CD4-positive, alpha-beta T cell (primary cell): ENCODE results near the gene TBX15. TPM values are rescaled to one million over a fixed set of nuclear protein-coding genes. Genes with fewer than 3 reads are reported as not detected.

Experiments used
- ATAC-seq: fragments of 200-7000 bp; cut with Tn5 transposase; one replicate; pipeline ENCODE4 v1.10.0; 2022; ENCODE audit warnings: mild to moderate bottlenecking; ENCODE audit not compliant: poor library complexity
- CTCF ChIA-PET: fragments of 350-600 bp; sonication (Branson Sonifier 250); formaldehyde crosslinking; loops from one replicate; lab custom pipeline; 2021; ENCODE audit warnings: antibody characterized with exemption, inconsistent platforms; lab: Charles Lee
- POLR2A ChIA-PET: fragments of 350-600 bp; sonication (Branson Sonifier 250); formaldehyde crosslinking; loops from one replicate; lab custom pipeline; 2021; ENCODE audit warnings: antibody characterized with exemption, inconsistent platforms; lab: Charles Lee
- DNase-seq, 14 experiments: peaks; one replicate each; pipeline ENCODE4 v3.0.0-alpha.2; 2013 to 2020; ENCODE audit warnings: mixed read lengths in 2 of 14
- H3K27ac ChIP-seq, 2 donors: one replicate each; pipeline versions ENCODE4 v1.5.1 to v1.7.0; 2013; ENCODE audit warnings: low read length in 2 of 2, low read depth in 1 of 2, mild to moderate bottlenecking in 1 of 2
- H3K27me3 ChIP-seq, 2 experiments: 1 replicate in 1 of 2; 2 replicates in 1 of 2; pipeline versions ENCODE4 v1.6.1 to v1.7.0; 2013; ENCODE audit warnings: low read length in 2 of 2, control low read depth in 1 of 2, mild to moderate bottlenecking in 1 of 2, moderate library complexity in 1 of 2; ENCODE audit not compliant: insufficient read depth in 2 of 2, control insufficient read depth in 1 of 2
- H3K36me3 ChIP-seq: one replicate; pipeline ENCODE4 v1.6.1; 2013; ENCODE audit warnings: low read length, control low read depth; ENCODE audit not compliant: insufficient read depth
- H3K4me1 ChIP-seq: one replicate; pipeline ENCODE4 v1.6.1; 2013; ENCODE audit warnings: low read length, control low read depth; ENCODE audit not compliant: insufficient read depth
- H3K4me3 ChIP-seq: one replicate; pipeline ENCODE4 v1.5.1; 2013; ENCODE audit warnings: mild to moderate bottlenecking, low read length, moderate library complexity
- H3K9me3 ChIP-seq, 2 experiments: 1 replicate in 1 of 2; 2 replicates in 1 of 2; pipeline versions ENCODE4 v1.6.1 to v1.7.0; 2013; ENCODE audit warnings: low read length in 2 of 2, mild to moderate bottlenecking in 2 of 2, control low read depth in 1 of 2, moderate library complexity in 1 of 2; ENCODE audit not compliant: control insufficient read depth in 1 of 2, insufficient read depth in 1 of 2
- H3K27ac Mint-ChIP-seq: one replicate; pipeline ENCODE4 v1.8.0; 2020; ENCODE audit warnings: mixed read lengths
- H3K27me3 Mint-ChIP-seq: one replicate; pipeline ENCODE4 v1.8.0; 2021; ENCODE audit warnings: mixed read lengths
- H3K36me3 Mint-ChIP-seq: one replicate; pipeline ENCODE4 v1.8.0; 2021; ENCODE audit warnings: low read depth, mixed read lengths
- H3K4me1 Mint-ChIP-seq: one replicate; pipeline ENCODE4 v1.8.0; 2021; ENCODE audit warnings: low read depth, mixed read lengths
- H3K4me3 Mint-ChIP-seq: one replicate; pipeline ENCODE4 v1.8.0; 2020; ENCODE audit warnings: mild to moderate bottlenecking, mixed read lengths
- H3K9me3 Mint-ChIP-seq: one replicate; pipeline ENCODE4 v1.8.0; 2020; ENCODE audit warnings: mixed read lengths
- intact Hi-C, 2 experiments: fragments of 100-400 bp; cut with DNase I in 1 of 2; cut with micrococcal nuclease in 1 of 2; formaldehyde crosslinking; loops; one replicate each; pipeline versions ENCODE4 v1.15.1 to v1.9.0; 2023 to 2025; cut with DNase I, micrococcal nuclease
- total RNA-seq, 174 experiments: library from RNA in 2 of 174; stranded (reverse) in 2 of 174; gene quantifications; one replicate each; pipeline ENCODE4 v1.2.3 and lab custom pipeline; 2021 to 2026
- TF ChIP-seq, protein P1 (sequence below): fragments of 200-600 bp; IDR thresholded peaks from one replicate; pipeline ENCODE4 v1.8.0; 2022; ENCODE audit warnings: antibody characterized with exemption, mild to moderate bottlenecking

The TBX15 gene
- total RNA-seq, 2 experiments from 2014 or later = not detected

DNA sequence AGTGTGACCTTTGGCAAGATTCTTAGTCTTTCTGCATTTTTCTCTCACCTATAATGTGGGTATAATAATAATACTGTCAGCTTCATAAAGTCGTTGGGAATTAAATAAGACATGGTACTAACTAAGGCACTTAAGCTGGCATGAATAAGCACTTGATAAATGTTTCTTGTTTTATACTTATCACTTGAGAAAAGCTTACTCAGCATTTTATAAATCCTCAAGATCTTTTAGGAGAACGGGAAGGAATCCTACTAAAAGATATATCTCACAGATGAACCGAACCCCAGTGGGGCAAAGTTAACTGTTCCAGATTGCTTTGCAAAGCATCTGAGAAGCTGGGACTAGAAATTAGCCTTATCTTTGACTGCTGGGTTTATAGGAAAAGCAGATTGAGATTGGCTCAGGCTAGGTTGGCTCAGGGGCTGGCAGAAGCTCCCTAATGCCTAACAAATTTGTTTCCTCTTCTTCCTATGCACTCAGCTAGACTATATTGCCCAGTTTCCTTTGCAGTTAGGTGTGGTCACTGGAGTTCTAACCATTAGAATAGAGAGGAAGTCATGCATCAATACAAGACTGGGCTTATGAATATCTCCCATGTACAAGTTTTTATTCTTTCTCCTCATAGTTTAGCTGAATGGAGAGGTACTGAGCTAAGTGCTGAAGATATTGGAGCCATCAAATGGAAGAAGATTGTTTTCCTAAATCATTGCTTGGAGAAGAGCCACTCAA, 110.3 kb downstream of the TBX15 start:
- intact Hi-C loops = no loop called here
- Mint-ChIP-seq H3K27me3 (no peaks in the 10 kb centered on the region), H3K27ac (no peak overlapping the region), H3K4me3 (no peak overlapping the region), H3K9me3 (peaks cover 2% of the 10 kb centered on the region), H3K36me3 (no peaks in the 10 kb centered on the region), H3K4me1 (no peaks in the 10 kb centered on the region)
- TF ChIP-seq, protein P1, sequence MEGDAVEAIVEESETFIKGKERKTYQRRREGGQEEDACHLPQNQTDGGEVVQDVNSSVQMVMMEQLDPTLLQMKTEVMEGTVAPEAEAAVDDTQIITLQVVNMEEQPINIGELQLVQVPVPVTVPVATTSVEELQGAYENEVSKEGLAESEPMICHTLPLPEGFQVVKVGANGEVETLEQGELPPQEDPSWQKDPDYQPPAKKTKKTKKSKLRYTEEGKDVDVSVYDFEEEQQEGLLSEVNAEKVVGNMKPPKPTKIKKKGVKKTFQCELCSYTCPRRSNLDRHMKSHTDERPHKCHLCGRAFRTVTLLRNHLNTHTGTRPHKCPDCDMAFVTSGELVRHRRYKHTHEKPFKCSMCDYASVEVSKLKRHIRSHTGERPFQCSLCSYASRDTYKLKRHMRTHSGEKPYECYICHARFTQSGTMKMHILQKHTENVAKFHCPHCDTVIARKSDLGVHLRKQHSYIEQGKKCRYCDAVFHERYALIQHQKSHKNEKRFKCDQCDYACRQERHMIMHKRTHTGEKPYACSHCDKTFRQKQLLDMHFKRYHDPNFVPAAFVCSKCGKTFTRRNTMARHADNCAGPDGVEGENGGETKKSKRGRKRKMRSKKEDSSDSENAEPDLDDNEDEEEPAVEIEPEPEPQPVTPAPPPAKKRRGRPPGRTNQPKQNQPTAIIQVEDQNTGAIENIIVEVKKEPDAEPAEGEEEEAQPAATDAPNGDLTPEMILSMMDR = no peak
- CTCF ChIA-PET = no interaction called here
- POLR2A ChIA-PET = no interaction called here
- ATAC-seq (no peak), DNase-seq (no peak)
- Histone ChIP-seq H3K27ac (no peak overlapping the region), H3K36me3 (no peaks in the 10 kb centered on the region), H3K9me3 (no peaks in the 10 kb centered on the region), H3K4me3 (no peak overlapping the region), H3K4me1 (no peaks in the 10 kb centered on the region), H3K27me3 (no peaks in the 10 kb centered on the region)

GRCh38 chr1:118871582-118872171, 116.5 kb downstream of the TBX15 start:
- H3K27me3 ChIP-seq = no peaks in the 10 kb centered on the region
- peaks cover 8% of the 10 kb centered on the region for H3K9me3 Mint-ChIP-seq
- TF ChIP-seq, protein P1 = no peak

GRCh38 chr1:118868387-118868786, 119.8 kb downstream of the TBX15 start:
- Mint-ChIP-seq H3K4me1 (no peaks in the 10 kb centered on the region), H3K27me3 (no peaks in the 10 kb centered on the region), H3K9me3 (peaks cover 8% of the 10 kb centered on the region), H3K4me3 (no peak overlapping the region), H3K36me3 (no peaks in the 10 kb centered on the region), H3K27ac (no peak overlapping the region)
- Histone ChIP-seq H3K9me3 (peaks cover 0 to 4% of the 10 kb centered on the region in 2 experiments), H3K27me3 (no peaks in the 10 kb centered on the region), H3K27ac (no peak overlapping the region), H3K36me3 (no peaks in the 10 kb centered on the region), H3K4me1 (no peaks in the 10 kb centered on the region), H3K4me3 (no peak overlapping the region)
- ChIA-PET CTCF (no interaction called here), POLR2A (no interaction called here)
- TF ChIP-seq, protein P1 = no peak
- DNase-seq (no peak), ATAC-seq (no peak)
- intact Hi-C loops = no loop called here

More at GRCh38 chr1:118871582-118872171, 116.5 kb downstream of the TBX15 start:
- no peaks in the 10 kb centered on the region for H3K36me3 Mint-ChIP-seq
- Histone ChIP-seq H3K27ac (no peak overlapping the region), H3K36me3 (no peaks in the 10 kb centered on the region), H3K4me3 (no peak overlapping the region), H3K9me3 (no peaks in the 10 kb centered on the region), H3K4me1 (no peaks in the 10 kb centered on the region)
- ChIA-PET CTCF (no interaction called here), POLR2A (no interaction called here)
- DNase-seq (no peak), ATAC-seq (no peak)
- no peak overlapping the region for H3K27ac Mint-ChIP-seq
- H3K4me1 Mint-ChIP-seq = no peaks in the 10 kb centered on the region
- no peaks in the 10 kb centered on the region for H3K27me3 Mint-ChIP-seq
- intact Hi-C loops = no loop called here
- no peak overlapping the region for H3K4me3 Mint-ChIP-seq
